ENCODE results near the gene PLPP1. TPM values are rescaled to one million over a fixed set of nuclear protein-coding genes. Genes with fewer than 3 reads are reported as not detected.

PLPP1 gene
- total and polyA plus RNA-seq, 2 donors (not counting 1 experiment from before 2014, with no cell fraction given): 5.5 to 8.8 TPM

DNA sequence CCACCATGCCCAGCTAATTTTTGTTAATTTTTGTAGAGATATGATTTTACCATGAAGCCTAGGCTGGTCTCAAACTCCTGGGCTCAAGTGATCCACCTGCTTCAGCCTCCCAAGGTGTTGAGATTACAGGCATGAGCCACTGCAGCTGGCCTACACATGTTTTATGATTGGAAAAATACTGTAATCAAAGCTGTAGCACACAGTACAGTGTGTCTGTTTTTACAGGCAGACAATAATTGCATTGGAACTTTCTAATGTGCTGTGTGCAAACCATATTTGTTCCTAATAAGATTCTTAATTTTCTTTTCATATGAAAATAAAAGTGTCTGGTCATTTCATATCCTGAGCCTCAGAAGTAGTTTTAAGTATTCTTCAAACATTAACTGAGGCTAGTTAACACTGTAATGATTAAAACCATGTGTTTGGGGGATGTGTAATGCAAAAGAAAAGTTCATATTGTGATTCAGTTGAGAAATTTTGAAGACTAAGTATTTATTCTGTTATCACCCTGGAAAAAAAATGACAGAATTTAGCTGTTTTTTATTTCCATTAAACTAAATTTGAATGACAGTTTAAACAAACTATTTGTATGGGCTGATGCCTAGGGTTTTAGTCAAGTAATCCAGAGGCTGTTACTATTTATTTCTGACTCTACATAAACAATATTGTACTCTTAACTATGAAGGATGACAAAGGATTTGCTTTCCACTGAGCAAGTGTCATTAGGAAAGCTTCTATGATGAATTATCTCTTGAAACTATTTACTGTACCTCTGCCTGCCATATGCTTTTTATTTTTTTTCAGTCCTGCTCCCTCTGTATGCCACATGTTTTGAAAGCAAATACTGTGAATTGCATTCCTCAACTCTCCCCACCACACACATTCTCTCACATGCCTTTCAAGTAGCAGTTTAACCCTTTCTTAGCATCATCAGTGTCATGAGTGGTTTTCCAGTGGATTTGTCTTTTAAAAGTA, 115.5 kb downstream of the PLPP1 start:
- no peak for TF ChIP-seq EZH2 (IDR thresholded peaks at IDR 0.05; ENCODE audit: borderline replicate concordance, insufficient read depth, low read depth, low read length, poor library complexity, severe bottlenecking)
- TF ChIP-seq, protein P1, sequence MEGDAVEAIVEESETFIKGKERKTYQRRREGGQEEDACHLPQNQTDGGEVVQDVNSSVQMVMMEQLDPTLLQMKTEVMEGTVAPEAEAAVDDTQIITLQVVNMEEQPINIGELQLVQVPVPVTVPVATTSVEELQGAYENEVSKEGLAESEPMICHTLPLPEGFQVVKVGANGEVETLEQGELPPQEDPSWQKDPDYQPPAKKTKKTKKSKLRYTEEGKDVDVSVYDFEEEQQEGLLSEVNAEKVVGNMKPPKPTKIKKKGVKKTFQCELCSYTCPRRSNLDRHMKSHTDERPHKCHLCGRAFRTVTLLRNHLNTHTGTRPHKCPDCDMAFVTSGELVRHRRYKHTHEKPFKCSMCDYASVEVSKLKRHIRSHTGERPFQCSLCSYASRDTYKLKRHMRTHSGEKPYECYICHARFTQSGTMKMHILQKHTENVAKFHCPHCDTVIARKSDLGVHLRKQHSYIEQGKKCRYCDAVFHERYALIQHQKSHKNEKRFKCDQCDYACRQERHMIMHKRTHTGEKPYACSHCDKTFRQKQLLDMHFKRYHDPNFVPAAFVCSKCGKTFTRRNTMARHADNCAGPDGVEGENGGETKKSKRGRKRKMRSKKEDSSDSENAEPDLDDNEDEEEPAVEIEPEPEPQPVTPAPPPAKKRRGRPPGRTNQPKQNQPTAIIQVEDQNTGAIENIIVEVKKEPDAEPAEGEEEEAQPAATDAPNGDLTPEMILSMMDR (IDR thresholded peaks at IDR 0.05): no peak
- peaks cover 9% of the 10 kb centered on the region for H3K4me1 Mint-ChIP-seq
- CTCF ChIA-PET: interaction anchor here (1.1 kb wide), 1 partner anchor 13 kb away, joined by 3 read pairs; no protein-coding TSS in a partner anchor

DNA sequence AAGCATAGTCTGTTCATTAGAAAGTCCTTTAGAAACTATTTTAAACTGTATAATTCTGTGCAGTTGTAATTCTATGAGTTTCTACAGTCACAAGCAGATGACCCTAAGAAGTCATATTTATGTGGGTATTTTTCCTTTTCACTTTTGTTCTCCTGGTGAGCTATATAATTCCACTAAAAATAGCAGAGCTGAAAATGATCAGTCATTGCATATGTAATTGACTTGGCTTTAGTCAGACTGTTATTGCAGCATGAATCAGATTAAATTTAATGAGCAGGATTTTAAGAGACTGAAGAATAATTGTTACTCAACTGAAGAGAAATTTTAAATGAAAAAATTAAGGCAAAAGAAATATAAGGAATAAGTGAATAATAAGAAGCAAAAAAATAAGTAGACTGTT, 118.5 kb downstream of the PLPP1 start:
- H2AFZ ChIP-seq (ENCODE audit: insufficient read depth, low read depth, low read length, poor library complexity, severe bottlenecking): no peak overlapping the region
- H3K9ac ChIP-seq (ENCODE audit: low read length): no peak overlapping the region
- no peaks in the 10 kb centered on the region for H3K9me3 ChIP-seq (ENCODE audit: control extremely low read depth in 1 of 3, control insufficient read depth in 2 of 3, insufficient read depth in 1 of 3, low read length in 2 of 3)
- no peak for TF ChIP-seq EZH2 (IDR thresholded peaks at IDR 0.05; ENCODE audit: borderline replicate concordance, insufficient read depth, low read depth, low read length, poor library complexity, severe bottlenecking)
- TF ChIP-seq, protein P1 (IDR thresholded peaks at IDR 0.05): no peak
- no peaks in the 10 kb centered on the region for H4K20me1 ChIP-seq (ENCODE audit: control insufficient read depth, insufficient read depth, low read length, poor library complexity, severe bottlenecking)
- H3K4me1 ChIP-seq (ENCODE audit: control insufficient read depth in 2 of 2, insufficient read depth in 2 of 2, low read length in 2 of 2): no peaks in the 10 kb centered on the region
- no peak overlapping the region for H3K4me3 ChIP-seq (ENCODE audit: control extremely low read depth in 1 of 5, extremely low read depth in 1 of 5, insufficient read depth in 1 of 5, low read depth in 2 of 5, low read length in 4 of 5)
- H3K27ac ChIP-seq (ENCODE audit: low read length in 2 of 2): no peak overlapping the region
- Mint-ChIP-seq H3K4me3 (no peak overlapping the region), H3K4me1 (peaks cover 9% of the 10 kb centered on the region), H3K9me3 (ENCODE audit: insufficient read depth) (no peaks in the 10 kb centered on the region), H3K27ac (no peak overlapping the region), H3K27me3 (no peaks in the 10 kb centered on the region)
- H3K4me2 ChIP-seq (replicated peaks; ENCODE audit: low read depth, low read length, poor library complexity, severe bottlenecking): no peak overlapping the region
- DNase-seq (no peak), ATAC-seq (ENCODE audit: low read depth) (no peak)
- no peaks in the 10 kb centered on the region for H3K27me3 ChIP-seq (replicated peaks in 1 of 4; ENCODE audit: control extremely low read depth in 1 of 4, control insufficient read depth in 3 of 4, insufficient read depth in 4 of 4, low read length in 3 of 4)
- CTCF ChIA-PET: interaction anchor here (0.9 kb wide), 1 partner anchor 48 kb away, joined by 3 read pairs; no protein-coding TSS in a partner anchor
- intact Hi-C loops (cut with micrococcal nuclease): no loop called here
- POLR2A ChIA-PET: no interaction called here
- no peaks in the 10 kb centered on the region for H3K79me2 ChIP-seq (ENCODE audit: control insufficient read depth, insufficient read depth, low read length)
- peaks cover 4 to 70% of the 10 kb centered on the region in 2 experiments for H3K36me3 ChIP-seq (replicated peaks in 1 of 2; ENCODE audit: control extremely low read depth in 1 of 2, control insufficient read depth in 1 of 2, extremely low read depth in 1 of 2, insufficient read depth in 2 of 2, low read length in 1 of 2)

More for the DNA sequence above, 115.5 kb downstream of the PLPP1 start:
- Histone ChIP-seq H3K27ac (ENCODE audit: low read length in 2 of 2) (no peak overlapping the region), H2AFZ (ENCODE audit: insufficient read depth, low read depth, low read length, poor library complexity, severe bottlenecking) (no peak overlapping the region), H3K36me3 (replicated peaks in 1 of 2; ENCODE audit: control extremely low read depth in 1 of 2, control insufficient read depth in 1 of 2, extremely low read depth in 1 of 2, insufficient read depth in 2 of 2, low read length in 1 of 2) (peaks cover 3 to 68% of the 10 kb centered on the region in 2 experiments), H3K79me2 (ENCODE audit: control insufficient read depth, insufficient read depth, low read length) (no peaks in the 10 kb centered on the region), H3K4me1 (ENCODE audit: control insufficient read depth in 2 of 2, insufficient read depth in 2 of 2, low read length in 2 of 2) (no peaks in the 10 kb centered on the region), H3K9ac (ENCODE audit: low read length) (no peak overlapping the region), H3K27me3 (replicated peaks in 1 of 4; ENCODE audit: control extremely low read depth in 1 of 4, control insufficient read depth in 3 of 4, insufficient read depth in 4 of 4, low read length in 3 of 4) (no peaks in the 10 kb centered on the region), H3K4me2 (replicated peaks; ENCODE audit: low read depth, low read length, poor library complexity, severe bottlenecking) (no peak overlapping the region), H4K20me1 (ENCODE audit: control insufficient read depth, insufficient read depth, low read length, poor library complexity, severe bottlenecking) (no peaks in the 10 kb centered on the region), H3K9me3 (ENCODE audit: control extremely low read depth in 1 of 3, control insufficient read depth in 2 of 3, insufficient read depth in 1 of 3, low read length in 2 of 3) (no peaks in the 10 kb centered on the region), H3K4me3 (ENCODE audit: control extremely low read depth in 1 of 5, extremely low read depth in 1 of 5, insufficient read depth in 1 of 5, low read depth in 2 of 5, low read length in 4 of 5) (no peak overlapping the region)
- ATAC-seq (ENCODE audit: low read depth) (no peak), DNase-seq (no peak)
- POLR2A ChIA-PET: no interaction called here
- Mint-ChIP-seq H3K27ac (no peak overlapping the region), H3K27me3 (no peaks in the 10 kb centered on the region), H3K4me3 (no peak overlapping the region), H3K9me3 (ENCODE audit: insufficient read depth) (no peaks in the 10 kb centered on the region)
- intact Hi-C loops (cut with micrococcal nuclease): no loop called here
